Smooth muscle cell (in vitro differentiated cells): ENCODE data around the gene LRRC8B. TPM values are rescaled to one million over a fixed set of nuclear protein-coding genes. Genes with fewer than 3 reads are reported as not detected.

Experiments used
- DNase-seq: peaks from one replicate; lab custom pipeline; 2025; ENCODE audit not compliant: unreplicated experiment; lab: John Stamatoyannopoulos, UW
- H2AFZ ChIP-seq: fragments of 200-600 bp; sonication (generic); 2 replicates; pipeline ENCODE4 v1.6.0; 2016; ENCODE audit warnings: antibody characterized with exemption, low read depth, mild to moderate bottlenecking
- H3F3A ChIP-seq: fragments of 200-600 bp; sonication (generic); 2 replicates; pipeline ENCODE4 v1.6.0; 2017; ENCODE audit warnings: antibody characterized with exemption, low read depth
- H3K27ac ChIP-seq: fragments of 200-600 bp; sonication (generic); 2 replicates; pipeline ENCODE4 v1.5.1; 2016; ENCODE audit warnings: low read depth, mild to moderate bottlenecking
- H3K27me3 ChIP-seq: fragments of 200-600 bp; sonication (generic); 2 replicates; pipeline ENCODE4 v1.6.1; 2016; ENCODE audit warnings: low read depth, mild to moderate bottlenecking
- H3K36me3 ChIP-seq: fragments of 200-600 bp; sonication (generic); 2 replicates; pipeline ENCODE4 v1.5.1; 2016; ENCODE audit warnings: low read depth
- H3K4me1 ChIP-seq: fragments of 200-600 bp; sonication (generic); 2 replicates; pipeline ENCODE4 v1.5.1; 2016; ENCODE audit warnings: low read depth
- H3K4me2 ChIP-seq: fragments of 200-600 bp; sonication (generic); 2 replicates; pipeline ENCODE4 v1.6.0; 2016; ENCODE audit warnings: mild to moderate bottlenecking
- H3K4me3 ChIP-seq: fragments of 200-600 bp; sonication (generic); 2 replicates; pipeline ENCODE4 v1.5.1; 2016; ENCODE audit warnings: mild to moderate bottlenecking
- H3K79me2 ChIP-seq: fragments of 200-600 bp; sonication (generic); 2 replicates; pipeline ENCODE4 v1.6.0; 2016; ENCODE audit warnings: low read depth, mild to moderate bottlenecking
- H3K9ac ChIP-seq: fragments of 200-600 bp; sonication (generic); 2 replicates; pipeline ENCODE4 v1.6.0; 2016; ENCODE audit warnings: low read depth
- H3K9me3 ChIP-seq: fragments of 200-600 bp; sonication (generic); replicated peaks from 2 replicates; pipeline ENCODE4 v1.5.1; 2016; ENCODE audit warnings: low read depth
- H4K20me1 ChIP-seq: fragments of 200-600 bp; sonication (generic); 2 replicates; pipeline ENCODE4 v1.6.0; 2016; ENCODE audit warnings: low read depth
- CTCF ChIP-seq: fragments of 200-600 bp; sonication (generic); IDR thresholded peaks from 2 replicates; pipeline ENCODE4 v1.5.1; 2017; ENCODE audit warnings: borderline replicate concordance, mild to moderate bottlenecking, antibody characterized with exemption; ENCODE audit not compliant: insufficient read depth, poor library complexity, severe bottlenecking
- WGBS: methylation state at CpG from one replicate; pipeline ENCODE4 v1.1.7; 2016; ENCODE audit warnings: low lambda C conversion rate; 5-methylcytosine and 5-hydroxymethylcytosine counted together
- polyA plus RNA-seq: library from polyadenylated mRNA; unstranded; fragments of >200 nt; fragmentation: Nextera tagmentation; extraction: Ambion mirVana; gene quantifications from 2 replicates; pipeline ENCODE4 v1.2.1, GENCODE V29; 2016
- total RNA-seq: library from RNA; depleted of rRNA; stranded (reverse); fragments of >200 nt; gene quantifications from 2 replicates; pipeline ENCODE4 v1.2.3, GENCODE V29; 2014

Gene LRRC8B
- total and polyA plus RNA-seq, 2 experiments from 2014 or later = 1.5 to 4.6 TPM

GRCh38 chr1:89608319-89608983 is 83.8 kb downstream of the LRRC8B start:
- H3K4me1 ChIP-seq = no peaks in the 10 kb centered on the region
- WGBS = 59% methylated on average over 9 of the region's 9 CpGs
- no peaks in the 10 kb centered on the region for H3K79me2 ChIP-seq
- H3K27me3 ChIP-seq = no peaks in the 10 kb centered on the region
- H3F3A ChIP-seq = no peaks in the 10 kb centered on the region
- H4K20me1 ChIP-seq = no peaks in the 10 kb centered on the region
- no peaks in the 10 kb centered on the region for H3K36me3 ChIP-seq
- no peak for DNase-seq
- H3K9ac ChIP-seq = no peak overlapping the region
- no peak for TF ChIP-seq CTCF
- H3K4me2 ChIP-seq = no peak overlapping the region
- no peaks in the 10 kb centered on the region for H3K9me3 ChIP-seq
- no peak overlapping the region for H3K4me3 ChIP-seq
- H3K27ac ChIP-seq = no peak overlapping the region
- no peak overlapping the region for H2AFZ ChIP-seq

GRCh38 chr1:89608984-89609725 is 84.5 kb downstream of the LRRC8B start:
- no peaks in the 10 kb centered on the region for H4K20me1 ChIP-seq
- 92% methylated on average over 20 of the region's 20 CpGs for WGBS
- no peaks in the 10 kb centered on the region for H3K36me3 ChIP-seq
- H3K4me1 ChIP-seq = no peaks in the 10 kb centered on the region
- H3K4me2 ChIP-seq = no peak overlapping the region
- no peaks in the 10 kb centered on the region for H3K79me2 ChIP-seq
- H3K27ac ChIP-seq = no peak overlapping the region
- H2AFZ ChIP-seq = no peak overlapping the region
- H3K27me3 ChIP-seq = no peaks in the 10 kb centered on the region
- H3K9ac ChIP-seq = no peak overlapping the region
- no peak for TF ChIP-seq CTCF
- no peaks in the 10 kb centered on the region for H3F3A ChIP-seq
- no peak overlapping the region for H3K4me3 ChIP-seq
- DNase-seq = no peak
- H3K9me3 ChIP-seq = no peaks in the 10 kb centered on the region

GRCh38 chr1:89609781-89610456 is 85.3 kb downstream of the LRRC8B start:
- H3K4me1 ChIP-seq = no peaks in the 10 kb centered on the region
- no peaks in the 10 kb centered on the region for H4K20me1 ChIP-seq
- no peak overlapping the region for H2AFZ ChIP-seq
- no peaks in the 10 kb centered on the region for H3K9me3 ChIP-seq
- H3K27ac ChIP-seq = no peak overlapping the region
- TF ChIP-seq CTCF = no peak
- H3F3A ChIP-seq = no peaks in the 10 kb centered on the region
- no peak overlapping the region for H3K4me2 ChIP-seq
- H3K27me3 ChIP-seq = no peaks in the 10 kb centered on the region
- DNase-seq = no peak
- H3K4me3 ChIP-seq = no peak overlapping the region
- no peaks in the 10 kb centered on the region for H3K79me2 ChIP-seq
- no peak overlapping the region for H3K9ac ChIP-seq
- no peaks in the 10 kb centered on the region for H3K36me3 ChIP-seq
- 93% methylated on average over 14 of the region's 14 CpGs for WGBS
